BE2C (cell line): Measurements from ENCODE around the gene CD74.

Experiments used
- DNase-seq: peaks from one replicate; pipeline ENCODE4 v3.0.0-alpha.2; 2020
- H3K27me3 ChIP-seq: fragments of 250-450 bp; sonication (Bioruptor Pico); 2 replicates; pipeline ENCODE4 v1.5.1; 2020; ENCODE audit warnings: mild to moderate bottlenecking
- H3K36me3 ChIP-seq: fragments of 250-450 bp; sonication (Bioruptor Pico); 2 replicates; pipeline ENCODE4 v1.5.1; 2020; ENCODE audit warnings: mild to moderate bottlenecking
- H3K4me1 ChIP-seq: fragments of 250-450 bp; sonication (Bioruptor Pico); 2 replicates; pipeline ENCODE4 v1.5.1; 2020
- H3K4me3 ChIP-seq: 2 replicates; pipeline ENCODE4 v1.5.1; 2011; ENCODE audit warnings: low read depth, low read length
- H3K9me3 ChIP-seq: fragments of 250-450 bp; sonication (Bioruptor Pico); 2 replicates; pipeline ENCODE4 v1.5.1; 2020
- TF ChIP-seq, protein P1 (sequence below): IDR thresholded peaks from 2 replicates; pipeline ENCODE4 v1.5.1; 2012; ENCODE audit warnings: mild to moderate bottlenecking, low read depth, low read length

The CD74 gene

DNA sequence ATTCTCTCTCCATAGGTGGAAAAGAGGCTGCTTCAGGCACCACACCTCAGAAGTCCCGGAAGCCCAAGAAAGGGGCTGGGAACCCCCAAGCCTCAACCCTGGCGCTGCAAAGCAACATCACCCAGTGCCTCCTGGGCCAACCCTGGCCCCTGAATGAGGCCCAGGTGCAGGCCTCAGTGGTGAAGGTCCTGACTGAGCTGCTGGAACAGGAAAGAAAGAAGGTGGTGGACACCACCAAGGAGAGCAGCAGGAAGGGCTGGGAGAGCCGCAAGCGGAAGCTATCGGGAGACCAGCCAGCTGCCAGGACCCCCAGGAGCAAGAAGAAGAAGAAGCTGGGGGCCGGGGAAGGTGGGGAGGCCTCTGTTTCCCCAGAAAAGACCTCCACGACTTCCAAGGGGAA, 16.4 kb downstream of the CD74 start:
- TF ChIP-seq, protein P1, sequence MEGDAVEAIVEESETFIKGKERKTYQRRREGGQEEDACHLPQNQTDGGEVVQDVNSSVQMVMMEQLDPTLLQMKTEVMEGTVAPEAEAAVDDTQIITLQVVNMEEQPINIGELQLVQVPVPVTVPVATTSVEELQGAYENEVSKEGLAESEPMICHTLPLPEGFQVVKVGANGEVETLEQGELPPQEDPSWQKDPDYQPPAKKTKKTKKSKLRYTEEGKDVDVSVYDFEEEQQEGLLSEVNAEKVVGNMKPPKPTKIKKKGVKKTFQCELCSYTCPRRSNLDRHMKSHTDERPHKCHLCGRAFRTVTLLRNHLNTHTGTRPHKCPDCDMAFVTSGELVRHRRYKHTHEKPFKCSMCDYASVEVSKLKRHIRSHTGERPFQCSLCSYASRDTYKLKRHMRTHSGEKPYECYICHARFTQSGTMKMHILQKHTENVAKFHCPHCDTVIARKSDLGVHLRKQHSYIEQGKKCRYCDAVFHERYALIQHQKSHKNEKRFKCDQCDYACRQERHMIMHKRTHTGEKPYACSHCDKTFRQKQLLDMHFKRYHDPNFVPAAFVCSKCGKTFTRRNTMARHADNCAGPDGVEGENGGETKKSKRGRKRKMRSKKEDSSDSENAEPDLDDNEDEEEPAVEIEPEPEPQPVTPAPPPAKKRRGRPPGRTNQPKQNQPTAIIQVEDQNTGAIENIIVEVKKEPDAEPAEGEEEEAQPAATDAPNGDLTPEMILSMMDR: no peak
- Histone ChIP-seq H3K36me3 (peaks cover 76% of the 10 kb centered on the region), H3K9me3 (no peaks in the 10 kb centered on the region), H3K4me3 (no peak overlapping the region), H3K27me3 (no peaks in the 10 kb centered on the region), H3K4me1 (no peaks in the 10 kb centered on the region; the same call in 1 of the 2 replicates)
- DNase-seq: no peak

DNA sequence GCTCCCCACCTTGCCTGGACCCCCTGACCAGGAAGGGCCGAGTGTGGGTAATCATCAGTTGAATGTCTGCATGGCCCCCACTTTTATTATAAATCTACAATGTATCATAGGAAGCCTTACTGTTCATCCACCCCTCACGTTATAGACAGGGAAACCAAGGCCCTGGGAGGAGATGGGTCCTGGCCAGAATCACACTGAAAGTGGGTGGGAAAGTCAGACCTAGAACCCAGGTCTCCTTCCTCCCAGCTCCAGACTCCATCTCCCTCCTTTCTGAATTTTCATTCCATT, 17.1 kb downstream of the CD74 start:
- no peak overlapping the region for H3K4me3 ChIP-seq
- H3K36me3 ChIP-seq: peaks cover 82% of the 10 kb centered on the region
- TF ChIP-seq, protein P1: no peak
- H3K4me1 ChIP-seq: no peaks in the 10 kb centered on the region
- no peaks in the 10 kb centered on the region for H3K27me3 ChIP-seq
- no peak for DNase-seq
- no peaks in the 10 kb centered on the region for H3K9me3 ChIP-seq

DNA sequence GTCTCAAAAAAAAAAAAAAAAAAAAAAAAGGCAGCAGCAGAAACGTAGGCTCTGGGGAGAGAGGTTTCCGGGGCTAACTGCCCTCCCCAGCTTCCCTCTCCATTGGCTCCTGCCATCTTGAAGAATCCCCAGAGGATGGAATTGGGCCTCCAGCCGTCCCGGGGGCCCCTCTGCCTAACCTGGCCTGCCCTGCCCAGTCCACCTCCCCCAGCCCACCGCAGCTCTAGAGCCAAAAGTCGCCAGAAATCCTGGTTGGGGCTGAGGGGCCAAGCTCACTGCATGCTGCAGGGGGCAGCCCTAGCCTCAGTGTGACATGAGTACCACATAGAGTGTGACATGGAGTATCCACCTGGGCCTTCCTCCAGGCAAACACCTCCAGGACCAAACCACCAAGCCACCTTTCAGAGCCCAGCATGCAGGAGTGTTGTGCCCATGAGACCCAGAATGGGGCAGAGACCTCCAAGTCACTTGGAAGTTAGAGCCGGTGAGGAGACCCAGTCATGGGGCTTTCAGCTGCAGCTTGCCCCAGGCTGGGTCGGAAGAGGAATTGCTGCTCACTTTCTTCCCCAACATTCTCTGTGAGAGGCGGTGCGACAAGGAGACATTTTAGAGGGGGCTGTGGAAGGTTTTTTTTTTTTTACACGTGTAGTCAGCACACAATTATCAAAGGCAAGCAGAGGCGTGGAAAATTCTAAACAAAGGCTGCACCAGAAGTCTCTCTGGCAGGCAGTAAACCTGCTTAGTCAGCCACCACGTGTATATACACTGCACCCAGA, 17.6 kb downstream of the CD74 start:
- no peaks in the 10 kb centered on the region for H3K4me1 ChIP-seq
- TF ChIP-seq, protein P1: no peak

DNA sequence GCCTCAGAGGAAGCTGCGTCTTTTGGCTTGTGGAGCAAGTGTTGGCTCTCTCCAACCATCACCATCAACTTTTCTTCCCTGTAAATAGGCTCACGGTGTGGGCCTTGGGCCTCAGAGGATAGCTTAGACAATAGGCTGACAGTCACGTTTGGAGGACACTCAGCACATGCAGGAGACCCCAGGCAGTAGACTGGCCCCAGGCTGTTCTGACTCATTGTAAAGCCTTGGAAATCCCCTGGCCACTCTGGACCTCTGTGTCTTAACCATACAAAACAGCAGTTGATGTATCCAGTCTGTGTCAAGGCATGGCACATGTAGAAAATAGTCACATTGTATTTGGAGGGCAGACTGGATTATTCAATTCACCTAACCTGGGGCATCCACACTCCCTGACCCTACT, 18.6 kb downstream of the CD74 start:
- no peak overlapping the region for H3K4me3 ChIP-seq
- H3K36me3 ChIP-seq: peaks cover 85% of the 10 kb centered on the region
- H3K9me3 ChIP-seq: no peaks in the 10 kb centered on the region
- H3K27me3 ChIP-seq: no peaks in the 10 kb centered on the region
- DNase-seq: no peak
- H3K4me1 ChIP-seq: no peaks in the 10 kb centered on the region
- TF ChIP-seq, protein P1: no peak

More for the DNA sequence above, 17.6 kb downstream of the CD74 start:
- Histone ChIP-seq H3K36me3 (peaks cover 84% of the 10 kb centered on the region), H3K4me3 (no peak overlapping the region), H3K9me3 (no peaks in the 10 kb centered on the region), H3K27me3 (no peaks in the 10 kb centered on the region)
- no peak for DNase-seq

DNA sequence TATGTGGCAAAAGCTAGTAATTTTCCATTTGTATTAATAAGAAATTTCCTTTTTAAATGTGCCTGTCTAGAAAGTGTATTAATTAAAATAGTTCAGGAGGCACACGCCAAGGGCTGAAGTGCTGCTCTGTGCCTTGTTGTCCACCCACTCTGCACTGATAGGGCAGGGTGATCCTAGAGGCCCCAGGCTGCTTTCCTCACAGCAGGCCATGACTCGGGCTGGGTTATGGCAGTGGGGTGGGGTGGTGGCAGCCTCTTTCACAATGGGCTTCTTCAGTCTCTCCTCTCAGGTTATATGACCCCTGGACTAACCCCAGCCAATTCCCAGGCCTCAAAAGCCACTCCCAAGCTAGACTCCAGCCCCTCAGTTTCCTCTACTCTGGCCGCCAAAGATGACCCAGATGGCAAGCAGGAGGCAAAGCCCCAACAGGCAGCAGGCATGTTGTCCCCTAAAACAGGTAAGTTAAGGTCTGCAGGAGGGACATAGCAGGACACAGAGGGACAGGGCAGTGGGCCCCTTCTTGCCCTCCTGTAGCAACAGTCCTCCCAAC, 19.5 kb downstream of the CD74 start:
- DNase-seq: no peak
- peaks cover 83% of the 10 kb centered on the region for H3K36me3 ChIP-seq
- TF ChIP-seq, protein P1: no peak

DNA sequence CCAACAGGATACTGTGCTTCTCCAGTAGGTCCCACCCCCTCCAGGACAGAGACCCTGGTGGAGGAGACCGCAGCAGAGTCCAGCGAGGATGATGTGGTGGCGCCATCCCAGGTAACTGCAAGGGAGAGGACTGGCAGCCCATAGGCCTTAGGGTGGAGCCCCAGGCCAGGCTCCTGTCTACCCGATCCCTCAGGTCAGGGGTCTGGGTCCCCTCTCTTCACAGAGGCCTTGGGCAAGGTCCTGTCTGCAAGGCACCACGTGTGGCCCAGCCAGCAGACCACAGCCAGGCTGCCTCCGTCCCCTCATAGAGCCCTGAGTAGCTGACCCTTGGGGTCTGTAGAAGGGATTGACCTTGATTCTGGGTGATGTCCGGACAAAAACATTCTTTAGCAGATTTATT, 20.0 kb downstream of the CD74 start:
- Histone ChIP-seq H3K27me3 (no peaks in the 10 kb centered on the region), H3K4me1 (no peaks in the 10 kb centered on the region), H3K4me3 (no peak overlapping the region), H3K9me3 (no peaks in the 10 kb centered on the region), H3K36me3 (peaks cover 83% of the 10 kb centered on the region)
- TF ChIP-seq, protein P1: no peak
- no peak for DNase-seq

More for the DNA sequence above, 19.5 kb downstream of the CD74 start:
- Histone ChIP-seq H3K9me3 (no peaks in the 10 kb centered on the region), H3K4me1 (no peaks in the 10 kb centered on the region), H3K4me3 (no peak overlapping the region), H3K27me3 (no peaks in the 10 kb centered on the region)
